Mucosa of stomach (tissue), 1 donor: ENCODE results near the gene BSCL2.

ENCODE experiments used
- H3K27me3 ChIP-seq: one replicate; pipeline ENCODE4 v1.7.0; 2013; ENCODE audit warnings: mild to moderate bottlenecking, low read length; ENCODE audit not compliant: control insufficient read depth, insufficient read depth
- H3K36me3 ChIP-seq: one replicate; pipeline ENCODE4 v1.7.0; 2013; ENCODE audit warnings: low read length; ENCODE audit not compliant: control insufficient read depth, insufficient read depth
- H3K4me1 ChIP-seq: one replicate; pipeline ENCODE4 v1.7.0; 2013; ENCODE audit warnings: mild to moderate bottlenecking, low read length; ENCODE audit not compliant: control insufficient read depth, insufficient read depth
- H3K4me3 ChIP-seq: one replicate; pipeline ENCODE4 v1.7.0; 2013; ENCODE audit warnings: low read length
- H3K9ac ChIP-seq: one replicate; pipeline ENCODE4 v1.7.0; 2013; ENCODE audit warnings: mild to moderate bottlenecking, low read length, moderate library complexity
- H3K9me3 ChIP-seq: one replicate; pipeline ENCODE4 v1.7.0; 2013; ENCODE audit warnings: mild to moderate bottlenecking, low read length, moderate library complexity; ENCODE audit not compliant: control insufficient read depth
- donor health status: Pancreatic carcinoma.

The BSCL2 gene

GRCh38 chr11:62728171-62728988 is 21.2 kb upstream of the BSCL2 start, which contains the start of gene TTC9C:
TTC9C (plus strand) TSS chr11:62728486; CDS start chr11:62728849, 363 bp downstream.
- Histone ChIP-seq H3K27me3 (no peaks in the 10 kb centered on the region), H3K4me1 (peaks cover 16% of the 10 kb centered on the region), H3K9me3 (no peaks in the 10 kb centered on the region), H3K9ac (peak within 1 kb of the TSS; percentile 73), H3K36me3 (peaks cover 8% of the 10 kb centered on the region), H3K4me3 (peak within 1 kb of the TSS; percentile 98)

- Histone ChIP-seq H3K4me3 (peak overlapping the region; percentile 98), H3K9me3 (no peaks in the 10 kb centered on the region), H3K27me3 (no peaks in the 10 kb centered on the region), H3K36me3 (peaks cover 10% of the 10 kb centered on the region), H3K9ac (peak overlapping the region; percentile 73), H3K4me1 (peaks cover 16% of the 10 kb centered on the region)
These were observed 20.6 kb upstream of the BSCL2 start for GRCh38 chr11:62727872-62728170.

DNA sequence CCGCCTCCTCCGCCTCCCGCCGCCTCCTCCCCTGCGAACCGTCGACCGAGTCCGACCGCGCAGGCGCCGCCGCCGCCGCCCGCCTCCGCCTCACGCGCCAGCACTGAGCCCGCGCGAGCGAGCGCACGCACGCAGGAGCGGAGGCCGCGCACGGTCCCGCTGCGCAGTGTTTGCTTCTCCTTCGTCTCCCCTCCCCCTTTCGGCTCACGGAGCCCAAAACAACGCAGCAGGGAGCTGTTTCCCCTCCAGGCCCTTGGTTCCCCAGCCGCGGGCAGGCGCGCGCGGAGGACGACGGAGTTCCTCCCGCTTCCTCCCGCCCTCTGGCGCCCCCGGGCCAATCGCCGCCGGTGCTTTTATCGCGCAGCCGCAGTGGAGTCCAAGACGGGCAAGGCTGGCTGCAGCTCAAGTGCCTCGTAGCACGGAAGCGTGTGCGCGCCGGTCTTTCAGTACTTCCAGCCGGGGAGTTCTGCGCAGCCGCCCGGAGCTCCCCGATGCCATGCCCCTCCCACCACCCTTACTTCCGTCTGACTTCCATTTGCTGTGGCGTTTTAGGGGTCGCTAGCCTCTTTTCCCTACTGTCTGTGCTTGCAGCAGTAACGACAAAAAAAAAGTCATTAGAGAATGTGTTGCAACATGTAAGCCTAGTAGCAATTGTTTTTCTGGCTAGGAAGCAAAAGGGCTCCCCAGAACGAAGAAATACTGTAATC is 20.1 kb upstream of the BSCL2 start, which contains the start of gene HNRNPUL2:
Gene HNRNPUL2 (minus strand): TSS at position 293 of the 707 bp plus-strand sequence. CDS start 301 bp downstream, outside the sequence.
- peaks cover 16% of the 10 kb centered on the region for H3K4me1 ChIP-seq
- H3K9ac ChIP-seq = peak within 1 kb of the TSS; percentile 73
- H3K36me3 ChIP-seq = peaks cover 13% of the 10 kb centered on the region
- no peaks in the 10 kb centered on the region for H3K27me3 ChIP-seq
- peak within 1 kb of the TSS; percentile 98 for H3K4me3 ChIP-seq
- no peaks in the 10 kb centered on the region for H3K9me3 ChIP-seq

DNA sequence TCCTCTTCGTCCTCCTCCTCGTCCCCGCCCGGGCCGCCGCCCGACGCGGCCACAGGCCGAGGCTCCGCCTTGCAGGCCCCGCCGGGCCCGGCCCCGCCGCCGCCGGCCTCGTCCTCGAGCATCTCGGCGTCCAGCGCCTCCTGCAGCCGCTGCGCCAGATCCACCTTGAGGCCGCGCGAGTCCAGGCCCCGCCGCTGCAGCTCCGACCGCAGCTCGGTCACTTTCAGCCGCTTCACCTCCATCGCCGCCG is 19.6 kb upstream of the BSCL2 start:
- Histone ChIP-seq H3K4me1 (peaks cover 16% of the 10 kb centered on the region), H3K4me3 (peak overlapping the region; percentile 98), H3K9ac (peak overlapping the region; percentile 73), H3K36me3 (peaks cover 17% of the 10 kb centered on the region), H3K27me3 (no peaks in the 10 kb centered on the region), H3K9me3 (no peaks in the 10 kb centered on the region)

- no peaks in the 10 kb centered on the region for H3K9me3 ChIP-seq
- H3K9ac ChIP-seq = peak overlapping the region; percentile 73
- no peaks in the 10 kb centered on the region for H3K27me3 ChIP-seq
- H3K4me1 ChIP-seq = peaks cover 16% of the 10 kb centered on the region
- H3K36me3 ChIP-seq = peaks cover 21% of the 10 kb centered on the region
- H3K4me3 ChIP-seq = peak overlapping the region; percentile 76
These were observed 19.1 kb upstream of the BSCL2 start for GRCh38 chr11:62726156-62726914.

DNA sequence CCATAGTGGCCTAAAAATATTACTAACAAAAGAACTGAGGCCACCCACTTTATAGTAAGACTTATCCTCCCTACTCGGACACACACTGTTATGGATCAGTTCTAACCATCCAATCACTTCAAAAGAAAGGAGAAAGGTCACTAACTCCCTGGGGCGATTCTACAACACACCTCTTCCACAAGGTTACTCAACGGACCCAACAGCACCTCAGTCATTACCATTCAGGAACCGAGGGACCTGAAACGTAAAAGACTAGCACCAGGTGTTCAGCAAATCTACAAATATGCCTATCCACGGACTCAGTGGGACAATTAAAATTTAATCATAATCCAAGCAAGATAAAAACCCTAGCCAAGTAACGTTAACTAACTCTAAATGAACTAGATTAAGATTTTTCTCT is 18.4 kb upstream of the BSCL2 start:
- Histone ChIP-seq H3K4me1 (peaks cover 16% of the 10 kb centered on the region), H3K9ac (peak overlapping the region; percentile 73)

GRCh38 chr11:62724171-62724570 is 16.9 kb upstream of the BSCL2 start:
- Histone ChIP-seq H3K4me3 (no peak overlapping the region), H3K4me1 (peaks cover 10% of the 10 kb centered on the region), H3K9ac (peak overlapping the region; percentile 73), H3K36me3 (peaks cover 25% of the 10 kb centered on the region), H3K9me3 (no peaks in the 10 kb centered on the region), H3K27me3 (no peaks in the 10 kb centered on the region)

More for the DNA sequence above, 18.4 kb upstream of the BSCL2 start:
- Histone ChIP-seq H3K36me3 (peaks cover 25% of the 10 kb centered on the region), H3K4me3 (peak overlapping the region; percentile 76), H3K9me3 (no peaks in the 10 kb centered on the region), H3K27me3 (no peaks in the 10 kb centered on the region)

DNA sequence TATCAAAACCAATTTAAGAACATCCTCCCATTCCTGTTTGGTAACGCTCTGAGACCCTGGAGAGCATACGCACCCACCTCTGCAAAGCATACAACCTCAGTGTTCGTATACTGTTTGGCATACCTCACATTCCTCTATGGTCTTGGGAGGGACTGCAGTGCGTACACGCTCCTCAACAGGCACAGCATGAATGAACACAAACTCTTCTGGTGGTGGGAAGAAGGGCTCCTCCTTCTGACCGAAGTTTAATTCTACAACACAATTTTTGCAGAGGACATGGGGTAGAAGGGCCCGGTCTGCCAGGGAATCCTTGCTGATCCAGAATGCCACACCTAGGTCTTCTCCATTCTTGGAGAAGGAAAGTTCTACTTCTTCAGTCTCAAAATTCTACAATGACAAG is 14.8 kb upstream of the BSCL2 start:
- H3K36me3 ChIP-seq = peaks cover 27% of the 10 kb centered on the region
- H3K4me1 ChIP-seq = peaks cover 10% of the 10 kb centered on the region
- H3K27me3 ChIP-seq = no peaks in the 10 kb centered on the region
- H3K9me3 ChIP-seq = no peaks in the 10 kb centered on the region
- no peak overlapping the region for H3K9ac ChIP-seq
- H3K4me3 ChIP-seq = no peak overlapping the region

DNA sequence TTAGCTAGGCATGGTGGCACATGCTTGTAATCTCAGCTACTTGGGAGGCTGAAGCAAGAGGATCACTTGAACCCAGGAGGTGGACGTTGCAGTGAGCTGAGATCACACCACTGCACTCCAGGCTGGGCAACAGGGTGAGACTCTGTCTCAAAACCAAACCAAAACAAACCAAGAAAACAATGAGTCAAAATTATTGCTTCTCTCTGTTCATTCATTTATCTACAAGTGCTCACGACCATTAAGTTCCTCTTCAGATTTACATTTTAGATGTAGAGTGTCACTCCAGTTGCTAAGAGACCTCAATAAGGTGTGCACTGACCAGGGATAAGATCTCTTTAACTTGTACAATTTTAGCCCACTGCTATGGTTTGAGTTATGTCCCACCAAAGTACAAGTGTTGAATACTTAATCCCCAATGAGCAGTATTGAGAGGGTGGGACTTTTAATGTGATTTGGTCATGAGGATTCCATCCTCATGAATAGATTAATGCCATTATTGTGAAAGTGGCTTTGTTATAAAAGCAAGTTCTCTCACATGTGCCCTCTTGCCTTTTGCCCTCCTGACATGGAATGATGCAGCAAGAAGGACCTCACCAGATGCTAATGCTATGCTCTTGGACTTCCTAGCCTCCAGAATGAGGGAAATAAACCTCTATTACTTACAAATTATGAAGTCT is 12.2 kb upstream of the BSCL2 start:
- Histone ChIP-seq H3K36me3 (peaks cover 35% of the 10 kb centered on the region), H3K27me3 (no peaks in the 10 kb centered on the region), H3K4me1 (peaks cover 14% of the 10 kb centered on the region), H3K9ac (no peak overlapping the region), H3K9me3 (no peaks in the 10 kb centered on the region), H3K4me3 (no peak overlapping the region)

DNA sequence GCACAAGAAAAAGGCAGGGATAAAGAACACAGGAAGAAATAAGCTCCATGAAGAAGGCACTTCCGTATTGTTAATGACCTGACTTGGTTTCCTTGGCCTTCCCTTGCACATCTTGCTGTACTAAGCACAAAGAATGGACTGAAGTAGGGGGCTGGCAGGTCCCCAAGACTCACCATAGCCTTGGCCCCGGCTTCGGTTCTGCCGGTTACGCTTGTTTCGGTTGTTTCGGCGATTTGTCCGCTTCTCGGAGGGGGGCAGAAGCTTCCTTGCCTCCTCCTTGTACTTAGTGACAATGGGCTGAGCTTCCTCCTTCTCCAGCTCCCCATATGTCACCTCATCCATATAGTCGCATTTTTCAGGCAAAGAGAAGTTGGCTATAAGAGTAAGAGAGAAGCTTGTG is 9.6 kb upstream of the BSCL2 start:
- no peaks in the 10 kb centered on the region for H3K27me3 ChIP-seq
- H3K9me3 ChIP-seq = no peaks in the 10 kb centered on the region
- H3K4me3 ChIP-seq = no peak overlapping the region
- no peak overlapping the region for H3K9ac ChIP-seq
- peaks cover 27% of the 10 kb centered on the region for H3K4me1 ChIP-seq
- peaks cover 20% of the 10 kb centered on the region for H3K36me3 ChIP-seq

GRCh38 chr11:62716206-62716605 is 9.0 kb upstream of the BSCL2 start:
- Histone ChIP-seq H3K36me3 (peaks cover 15% of the 10 kb centered on the region), H3K27me3 (no peaks in the 10 kb centered on the region), H3K4me1 (peaks cover 27% of the 10 kb centered on the region), H3K4me3 (no peak overlapping the region), H3K9ac (no peak overlapping the region), H3K9me3 (no peaks in the 10 kb centered on the region)
